ENCODE data around the gene KCNAB1.

- TF ChIP-seq POLR2A (IDR thresholded peaks at IDR 0.05; ENCODE audit: low read length) (no peak), GATA1 (IDR thresholded peaks at IDR 0.05; ENCODE audit: low read depth, low read length) (no peak)
These were observed 270.5 kb downstream of the KCNAB1 start for GRCh38 chr3:156390846-156391245.

All from erythroblast (primary cell).